DOHH2 (cell line): ENCODE measurements around the gene RASGRF1.

Experiments
- H3F3A ChIP-seq: fragments of 200-600 bp; sonication (generic), shearing (Covaris generic); 2 replicates; pipeline ENCODE4 v1.6.0; 2016; ENCODE audit warnings: antibody characterized with exemption, mild to moderate bottlenecking; ENCODE audit not compliant: control insufficient read depth, insufficient read depth
- H3K27ac ChIP-seq: fragments of 200-600 bp; sonication (generic); 2 replicates; pipeline ENCODE4 v1.5.1; 2014; ENCODE audit warnings: low read depth, mild to moderate bottlenecking, low read length, moderate library complexity
- H3K27me3 ChIP-seq: fragments of 200-600 bp; sonication (generic); 2 replicates; pipeline ENCODE4 v1.6.1; 2014; ENCODE audit warnings: mild to moderate bottlenecking, low read length, mixed read lengths; ENCODE audit not compliant: control insufficient read depth
- H3K36me3 ChIP-seq: fragments of 200-600 bp; sonication (generic); 2 replicates; pipeline ENCODE4 v1.6.1; 2014; ENCODE audit warnings: mild to moderate bottlenecking, low read length, moderate library complexity, mixed read lengths; ENCODE audit not compliant: control insufficient read depth
- H3K4me1 ChIP-seq: fragments of 200-600 bp; sonication (generic); 2 replicates; pipeline ENCODE4 v1.6.1; 2014; ENCODE audit warnings: mild to moderate bottlenecking, low read length, mixed read lengths; ENCODE audit not compliant: control insufficient read depth
- H3K4me2 ChIP-seq: fragments of 200-600 bp; sonication (generic); 2 replicates; pipeline ENCODE4 v1.6.0; 2014; ENCODE audit warnings: mild to moderate bottlenecking, low read length, moderate library complexity
- H3K4me3 ChIP-seq: fragments of 200-600 bp; sonication (generic); 2 replicates; pipeline ENCODE4 v1.5.1; 2014; ENCODE audit warnings: mild to moderate bottlenecking, low read length, mixed read lengths
- H3K79me2 ChIP-seq: fragments of 200-600 bp; sonication (generic); 2 replicates; pipeline ENCODE4 v1.6.1; 2014; ENCODE audit warnings: mild to moderate bottlenecking, low read length, mixed read lengths; ENCODE audit not compliant: control insufficient read depth
- H3K9me2 ChIP-seq: fragments of 200-600 bp; sonication (generic); replicated peaks from 2 replicates; pipeline ENCODE4 v1.6.1; 2014; ENCODE audit warnings: mild to moderate bottlenecking, low read length, mixed read lengths; ENCODE audit not compliant: control insufficient read depth
- H3K9me3 ChIP-seq: fragments of 200-600 bp; sonication (generic); 2 replicates; pipeline ENCODE4 v1.6.1; 2014; ENCODE audit warnings: antibody characterized with exemption, low read length, mixed read lengths; ENCODE audit not compliant: control insufficient read depth, insufficient read depth
- H4K20me1 ChIP-seq: fragments of 200-600 bp; sonication (generic); 2 replicates; pipeline ENCODE4 v1.6.0; 2014; ENCODE audit warnings: low read depth, mild to moderate bottlenecking, antibody characterized with exemption, low read length, moderate library complexity; ENCODE audit not compliant: control insufficient read depth, insufficient read depth
- CTCF ChIP-seq: fragments of 200-600 bp; sonication (generic); IDR thresholded peaks from one replicate; pipeline ENCODE4 v1.5.1; 2014; ENCODE audit warnings: antibody characterized with exemption, mild to moderate bottlenecking, low read depth, low read length; ENCODE audit not compliant: poor library complexity, severe bottlenecking
- EZH2phosphoT487 ChIP-seq: fragments of 200-600 bp; sonication (generic); IDR thresholded peaks from 2 replicates; pipeline ENCODE4 v1.6.1; 2017; ENCODE audit warnings: borderline replicate concordance, mild to moderate bottlenecking, antibody characterized with exemption, low read length, moderate library complexity, mixed read lengths

Gene RASGRF1

GRCh38 chr15:79132770-79133169 is 42.2 kb upstream of the RASGRF1 start:
- H3K4me2 ChIP-seq: no peak overlapping the region
- H3K27ac ChIP-seq: no peak overlapping the region
- H3K9me2 ChIP-seq: no peaks in the 10 kb centered on the region
- H3K4me1 ChIP-seq: no peaks in the 10 kb centered on the region
- peaks cover 4% of the 10 kb centered on the region; the same call in 1 of the 2 replicates for H3K27me3 ChIP-seq
- H3K36me3 ChIP-seq: no peaks in the 10 kb centered on the region
- H3K9me3 ChIP-seq: no peaks in the 10 kb centered on the region
- H3F3A ChIP-seq: no peaks in the 10 kb centered on the region
- no peaks in the 10 kb centered on the region for H4K20me1 ChIP-seq
- no peak for TF ChIP-seq CTCF
- TF ChIP-seq EZH2phosphoT487: no peak
- no peaks in the 10 kb centered on the region for H3K79me2 ChIP-seq
- H3K4me3 ChIP-seq: no peak overlapping the region

DNA sequence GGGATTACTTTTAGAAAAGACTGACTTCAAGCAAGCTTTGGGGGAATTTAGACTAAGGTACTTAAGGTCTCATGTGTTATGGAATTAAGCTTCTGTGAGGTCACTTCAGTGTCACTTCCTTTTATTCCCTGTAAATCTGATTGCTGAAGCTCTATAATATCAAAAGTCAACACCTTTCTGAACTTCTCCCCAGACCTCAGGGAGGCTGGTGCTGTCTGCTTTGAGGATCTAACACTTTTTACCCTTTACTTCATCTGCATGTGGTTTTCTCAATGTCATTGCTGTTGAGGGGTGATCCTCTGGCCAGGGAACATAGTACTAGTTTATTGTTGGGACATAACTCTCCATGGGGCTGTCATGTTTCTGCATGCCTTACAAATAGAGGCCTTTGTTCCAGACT is 41.8 kb upstream of the RASGRF1 start:
- Histone ChIP-seq H3K36me3 (no peaks in the 10 kb centered on the region), H4K20me1 (no peaks in the 10 kb centered on the region), H3K4me1 (no peaks in the 10 kb centered on the region), H3K79me2 (no peaks in the 10 kb centered on the region), H3K4me2 (no peak overlapping the region), H3K27me3 (peaks cover 8% of the 10 kb centered on the region; the same call in 1 of the 2 replicates), H3K9me2 (no peaks in the 10 kb centered on the region), H3F3A (no peaks in the 10 kb centered on the region), H3K4me3 (no peak overlapping the region), H3K9me3 (no peaks in the 10 kb centered on the region), H3K27ac (no peak overlapping the region)
- TF ChIP-seq EZH2phosphoT487: no peak
- TF ChIP-seq CTCF: no peak

GRCh38 chr15:79130535-79131130 is 40.1 kb upstream of the RASGRF1 start:
- Histone ChIP-seq H3K36me3 (no peaks in the 10 kb centered on the region), H3K27me3 (peaks cover 11% of the 10 kb centered on the region; the same call in 1 of the 2 replicates), H3K79me2 (no peaks in the 10 kb centered on the region), H3K4me1 (no peaks in the 10 kb centered on the region), H3F3A (no peaks in the 10 kb centered on the region), H4K20me1 (no peaks in the 10 kb centered on the region), H3K9me2 (no peaks in the 10 kb centered on the region), H3K4me3 (no peak overlapping the region), H3K4me2 (no peak overlapping the region), H3K9me3 (no peaks in the 10 kb centered on the region), H3K27ac (no peak overlapping the region)
- TF ChIP-seq EZH2phosphoT487 (no peak), CTCF (peak; percentile 41)
